Measurements from ENCODE around the gene INCENP.
"Not testable (repeated sequence)": the region's sequence is repeated elsewhere in the genome, so short reads cannot be mapped to it uniquely, and the experiment has no call there.

INCENP gene

GRCh38 chr11:62123669-62124185 is at the start of gene INCENP:
TSS of gene INCENP (plus strand) at chr11:62124011. CDS start at chr11:62128162, 4,151 bp downstream.
- DNase-seq (ENCODE audit: low read depth): peak; percentile 91

GRCh38 chr11:62075438-62075837 is 48.4 kb upstream of the INCENP start:
- no peak for DNase-seq (ENCODE audit: low read depth)

- no peak for DNase-seq (ENCODE audit: low read depth)
Measured at GRCh38 chr11:62077132-62077531, 46.7 kb upstream of the INCENP start.

DNA sequence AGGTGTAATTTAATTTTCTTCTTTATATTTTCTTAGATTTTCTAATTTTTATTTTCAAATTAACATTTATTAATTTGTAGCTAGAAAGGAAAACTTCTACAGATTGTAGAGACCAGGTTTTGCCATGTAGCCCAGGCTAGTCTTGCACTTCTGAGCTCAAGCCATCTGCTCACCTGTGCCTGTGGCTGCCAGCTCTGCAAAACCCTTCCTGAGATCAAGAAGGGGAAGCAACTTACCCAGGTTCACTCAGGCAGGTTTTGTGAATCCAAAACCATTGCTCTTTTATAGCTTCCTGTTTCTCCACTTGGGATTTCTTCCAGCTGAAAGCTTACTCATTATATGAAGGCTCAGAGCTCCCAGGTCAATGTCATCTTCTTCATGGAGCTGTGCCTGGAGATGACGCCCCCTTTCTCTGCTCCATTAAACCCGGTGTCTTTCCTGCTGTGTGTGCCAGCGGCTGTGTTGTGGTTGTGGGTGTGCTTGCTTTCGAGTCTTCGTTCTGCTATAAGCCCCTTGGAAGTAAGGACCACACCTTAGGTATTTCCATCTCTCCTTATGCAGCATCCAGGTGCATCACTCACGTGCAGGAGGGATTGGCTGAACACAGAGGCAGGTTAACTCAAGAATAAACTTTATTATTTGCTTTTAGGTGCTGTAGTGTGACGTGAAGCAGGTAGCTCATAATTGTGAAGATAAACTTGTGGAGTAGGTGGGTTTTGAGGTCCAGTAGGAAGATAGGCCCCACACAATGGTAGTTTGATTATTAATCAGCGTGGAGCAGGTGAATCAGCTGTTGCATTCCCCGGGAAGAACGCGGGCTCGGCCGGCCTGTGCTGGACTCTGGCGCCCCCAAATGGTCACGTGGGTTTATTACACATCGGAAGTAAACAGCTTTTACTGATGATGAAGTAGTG is 42.2 kb upstream of the INCENP start:
- DNase-seq (ENCODE audit: low read depth): peak; percentile 72

GRCh38 chr11:62082292-62082657 is 41.5 kb upstream of the INCENP start:
- no peak for DNase-seq (ENCODE audit: low read depth)

GRCh38 chr11:62084801-62085200 is 39.0 kb upstream of the INCENP start:
- DNase-seq (ENCODE audit: low read depth): not testable (repeated sequence)

DNA sequence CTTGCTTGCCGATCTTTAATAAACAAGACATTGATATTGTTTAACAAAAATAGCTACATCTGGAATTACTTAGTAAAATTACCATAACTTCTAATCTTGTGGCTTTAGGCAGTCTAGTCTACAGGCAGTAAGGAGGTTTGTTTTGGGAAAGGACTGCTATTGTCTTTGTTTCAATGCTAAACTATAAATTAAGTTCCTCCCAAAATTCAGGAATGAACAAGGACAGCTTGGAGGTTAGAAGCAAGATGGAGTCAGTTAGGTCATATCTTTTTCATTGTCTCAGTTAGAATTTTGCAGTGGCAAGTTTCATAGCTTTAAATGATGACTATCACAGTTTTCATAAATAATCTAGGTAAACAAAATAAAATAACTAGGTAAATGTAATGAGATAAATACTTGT is 36.1 kb upstream of the INCENP start:
- no peak for DNase-seq (ENCODE audit: low read depth)

DNA sequence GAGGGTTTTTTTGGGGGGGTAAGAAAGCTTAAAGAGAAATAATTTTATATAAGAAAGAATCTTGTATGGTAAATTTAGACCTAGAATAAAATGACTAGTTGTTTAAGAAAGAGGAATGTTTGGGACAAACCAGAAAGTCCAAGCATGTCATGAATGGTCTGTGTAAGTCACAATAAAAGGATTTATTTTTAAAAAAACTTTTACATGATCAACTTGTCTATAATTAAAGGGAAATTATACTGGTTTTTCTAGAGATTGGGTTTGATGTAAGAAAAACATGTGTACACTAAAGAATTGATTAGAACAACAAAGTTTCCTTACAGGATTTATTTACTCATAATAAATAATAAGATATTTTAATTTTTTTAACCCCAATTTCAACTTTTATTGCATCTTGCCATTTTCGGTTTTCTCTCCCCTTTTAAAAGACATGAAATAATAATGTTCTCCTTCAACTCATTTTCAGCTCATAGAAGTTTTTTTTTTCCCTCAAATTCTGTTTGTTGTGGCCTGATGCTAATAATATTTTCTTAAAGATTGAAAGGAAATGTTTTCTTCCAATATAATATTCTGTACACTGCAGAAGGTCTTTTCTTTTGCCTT is 35.4 kb upstream of the INCENP start:
- no peak for DNase-seq (ENCODE audit: low read depth)

GRCh38 chr11:62103141-62103540 is 20.7 kb upstream of the INCENP start:
- no peak for DNase-seq (ENCODE audit: low read depth)

GRCh38 chr11:62103986-62104385 is 19.8 kb upstream of the INCENP start:
- no peak for DNase-seq (ENCODE audit: low read depth)

DNA sequence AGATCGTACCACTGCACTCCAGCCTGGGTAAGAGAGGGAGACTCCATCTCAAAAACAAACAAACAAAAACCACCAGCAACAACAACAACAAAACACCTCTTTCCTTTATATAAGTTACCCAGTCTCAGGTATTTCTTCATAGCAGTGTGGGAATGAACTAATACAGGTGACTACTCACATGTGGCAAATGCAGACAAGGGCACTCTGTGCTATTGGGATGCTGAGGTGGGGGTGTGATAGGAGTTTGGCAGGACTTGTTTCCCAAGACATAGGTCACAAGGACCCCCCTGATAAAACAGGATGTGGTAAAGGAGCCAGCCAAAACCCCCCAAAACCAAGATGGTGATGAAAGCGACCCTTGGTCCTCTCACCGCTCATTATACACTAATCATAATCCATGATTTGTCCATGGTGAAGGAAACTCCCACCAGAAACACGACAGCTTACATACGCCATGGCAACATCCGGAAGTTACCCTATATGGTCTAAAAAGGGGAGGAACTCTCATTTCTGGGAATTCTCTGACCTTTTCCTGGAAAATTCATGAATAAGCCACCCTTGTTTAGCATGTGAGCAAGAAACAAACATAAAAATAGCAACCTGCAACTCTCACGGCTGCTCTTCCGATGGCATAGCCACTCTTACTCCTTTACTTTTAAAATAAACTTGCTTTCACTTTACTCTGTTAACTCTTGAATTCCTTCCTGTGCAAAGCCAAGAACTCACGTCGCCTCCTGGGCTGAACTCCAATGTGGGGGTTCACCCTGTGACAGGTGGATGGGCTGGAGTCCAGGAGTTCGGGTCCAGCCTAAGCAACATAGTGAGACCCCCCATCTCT is 18.8 kb upstream of the INCENP start:
- no peak for DNase-seq (ENCODE audit: low read depth)

- no peak for DNase-seq (ENCODE audit: low read depth)
Measured at GRCh38 chr11:62105667-62106191, 18.1 kb upstream of the INCENP start.

DNA sequence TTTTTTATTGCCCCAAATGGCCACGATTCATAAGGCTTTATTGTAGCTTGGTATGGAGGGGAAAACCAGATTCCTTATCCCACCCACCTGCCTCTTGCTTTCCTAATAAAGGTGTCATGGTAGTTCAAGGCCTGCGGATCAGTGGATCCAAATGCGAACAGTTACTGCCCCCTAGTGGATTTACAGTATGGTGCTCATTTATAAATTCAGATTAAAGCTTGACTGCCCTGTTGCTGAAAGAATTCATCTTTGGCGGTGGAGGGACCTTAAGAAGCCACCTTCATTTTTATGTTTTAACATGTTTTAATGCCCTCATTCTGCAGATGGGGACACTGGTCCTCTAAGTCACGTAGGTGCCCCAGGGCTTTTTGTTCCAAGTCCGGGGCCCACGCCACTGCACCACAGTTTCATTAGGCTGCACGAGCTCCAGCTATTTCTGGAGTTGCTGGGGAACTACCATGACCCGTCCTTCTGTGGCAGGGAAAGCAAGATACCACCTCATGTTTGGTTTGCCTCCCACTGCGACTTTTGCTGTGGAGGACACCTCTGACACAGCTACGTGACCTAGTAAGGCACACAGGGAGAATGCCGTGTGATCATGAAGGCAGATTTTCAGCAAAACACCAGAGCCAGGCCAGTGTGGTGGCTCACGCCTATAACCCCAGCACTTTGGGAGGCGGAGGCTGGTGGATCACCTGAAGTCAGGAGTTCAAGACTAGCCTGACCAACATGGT is 15.6 kb upstream of the INCENP start:
- no peak for DNase-seq (ENCODE audit: low read depth)

- DNase-seq (ENCODE audit: low read depth): no peak
Measured at GRCh38 chr11:62108971-62109404, 14.8 kb upstream of the INCENP start.

- DNase-seq (ENCODE audit: low read depth): no peak
Measured at GRCh38 chr11:62115085-62115694, 8.6 kb upstream of the INCENP start.

- no peak for DNase-seq (ENCODE audit: low read depth)
Measured at GRCh38 chr11:62116451-62116850, 7.4 kb upstream of the INCENP start.

- DNase-seq (ENCODE audit: low read depth): no peak
Measured at GRCh38 chr11:62119569-62119968, 4.2 kb upstream of the INCENP start.

GRCh38 chr11:62120001-62120400 is 3.8 kb upstream of the INCENP start:
- no peak for DNase-seq (ENCODE audit: low read depth)

GRCh38 chr11:62120431-62120830 is 3.4 kb upstream of the INCENP start:
- DNase-seq (ENCODE audit: low read depth): no peak

DNA sequence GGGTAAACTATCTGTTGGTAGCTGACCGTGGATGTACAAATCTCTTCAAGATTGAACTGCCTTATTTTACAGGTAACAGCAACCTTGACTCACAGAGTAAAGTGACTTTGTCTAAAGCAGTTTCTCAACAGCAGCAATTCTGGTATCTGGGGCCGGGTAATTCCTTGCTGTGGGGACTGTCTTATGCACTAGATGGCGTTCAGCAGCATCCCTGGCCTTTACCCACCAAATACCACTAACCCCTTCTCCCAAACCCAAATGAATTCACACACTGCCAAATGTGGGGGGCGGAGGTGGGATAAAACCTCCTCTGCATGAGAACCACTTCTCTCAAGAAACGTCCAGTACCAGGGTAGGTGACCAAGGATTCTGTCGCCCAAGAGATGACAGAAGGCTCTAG is 1.7 kb upstream of the INCENP start:
- no peak for DNase-seq (ENCODE audit: low read depth)
